Measurements from ENCODE around the gene PMM1. TPM values are rescaled to one million over a fixed set of nuclear protein-coding genes. Genes with fewer than 3 reads are reported as not detected.

Gene PMM1
- total RNA-seq, 1 experiment from 2014 or later: 19.8 TPM

GRCh38 chr22:41534219-41534618 lies 55.4 kb downstream of the PMM1 start:
- H3K9ac ChIP-seq (ENCODE audit: extremely low read depth, insufficient read length, low read length): no peak overlapping the region
- no peaks in the 10 kb centered on the region for H3K23me2 ChIP-seq (ENCODE audit: insufficient read length, low read depth, low read length, poor library complexity, severe bottlenecking)
- no peak overlapping the region for H2AK5ac ChIP-seq (ENCODE audit: insufficient read length, low read length)
- H3K36me3 Mint-ChIP-seq (ENCODE audit: insufficient read depth in 1 of 3, low read depth in 3 of 3): peaks cover 9 to 69% (median 31%) of the 10 kb centered on the region in 3 experiments; a peak in 6 of 7 replicates
- no peak overlapping the region for H2AFZ ChIP-seq (ENCODE audit: low read length)
- no peak overlapping the region for H4K8ac ChIP-seq (replicated peaks; ENCODE audit: insufficient read length, low read depth, low read length)
- no peak overlapping the region for H4K5ac ChIP-seq (ENCODE audit: insufficient read length, low read depth, low read length)
- H3K9me3 ChIP-seq (ENCODE audit: control insufficient read depth, low read depth, low read length): no peaks in the 10 kb centered on the region
- no peaks in the 10 kb centered on the region for H3K9me3 Mint-ChIP-seq
- no peak for DNase-seq
- no peak overlapping the region for H4K91ac ChIP-seq (ENCODE audit: insufficient read length, low read depth, low read length)
- H4K20me1 ChIP-seq (ENCODE audit: control insufficient read depth, insufficient read depth, insufficient read length): no peaks in the 10 kb centered on the region
- H3K79me2 ChIP-seq (ENCODE audit: insufficient read depth, low read length): peaks cover 1% of the 10 kb centered on the region; the same call in 1 of the 2 replicates
- H3K4me3 Mint-ChIP-seq: no peak overlapping the region
- no peak overlapping the region for H2BK120ac ChIP-seq (ENCODE audit: low read depth, low read length, poor library complexity, severe bottlenecking)
- no peak overlapping the region for H3K27ac Mint-ChIP-seq
- no peak overlapping the region for H3K27ac ChIP-seq (ENCODE audit: insufficient read length, low read depth, low read length)
- no CpG with 5 or more reads among the region's 8 CpGs for WGBS (ENCODE audit: extremely low coverage, insufficient read length, low lambda C conversion rate)
- H2BK5ac ChIP-seq (ENCODE audit: insufficient read length, low read length): no peak overlapping the region
- H3K4me1 Mint-ChIP-seq: peaks cover 8 to 14% of the 10 kb centered on the region in 2 experiments
- no peak overlapping the region for H3K23ac ChIP-seq (ENCODE audit: insufficient read length, low read depth, low read length)
- H2BK12ac ChIP-seq (ENCODE audit: insufficient read length, low read depth, low read length): no peak overlapping the region
- no peaks in the 10 kb centered on the region for H3K27me3 Mint-ChIP-seq (ENCODE audit: low read depth)
- H3T11ph ChIP-seq (ENCODE audit: low read length): no peak overlapping the region
- no peak overlapping the region for H3K18ac ChIP-seq (ENCODE audit: insufficient read length, low read depth, low read length)
- no peaks in the 10 kb centered on the region for H3K27me3 ChIP-seq (ENCODE audit: insufficient read depth, low read length)
- no peak overlapping the region for H2BK20ac ChIP-seq (ENCODE audit: low read depth, low read length, poor library complexity, severe bottlenecking)
- H3K79me1 ChIP-seq (ENCODE audit: insufficient read depth, low read depth, low read length, poor library complexity, severe bottlenecking): no peaks in the 10 kb centered on the region
- H3K14ac ChIP-seq (ENCODE audit: insufficient read depth, low read length): no peak overlapping the region
- H2BK15ac ChIP-seq (ENCODE audit: low read depth, low read length): no peak overlapping the region
- no peak overlapping the region for H3K4ac ChIP-seq (ENCODE audit: low read depth, low read length)
- no peak overlapping the region for H3K4me2 ChIP-seq (ENCODE audit: insufficient read depth, insufficient read length, low read length)
- H3K56ac ChIP-seq (ENCODE audit: insufficient read length, low read depth, low read length): no peak overlapping the region
- TF ChIP-seq CTCF (conservative IDR thresholded peaks at IDR 0.05): no peak
- H3K4me1 ChIP-seq (ENCODE audit: insufficient read depth, low read length): no peaks in the 10 kb centered on the region
